GM10266 (cell line): ENCODE data around the gene RSPH6A.
A peak's percentile ranks its signal among the peaks of the same experiment; 100 is the strongest.

Experiments
- DNase-seq: peaks from one replicate; pipeline ENCODE4 v3.0.0; 2012; ENCODE audit errors: extremely low spot score
- TF ChIP-seq, protein P1 (sequence below): IDR thresholded peaks from 2 replicates; pipeline ENCODE4 v1.5.1; 2012; ENCODE audit warnings: mild to moderate bottlenecking, low read depth; ENCODE audit not compliant: control insufficient read depth, insufficient read depth; ENCODE audit errors: missing control alignments

RSPH6A gene

DNA sequence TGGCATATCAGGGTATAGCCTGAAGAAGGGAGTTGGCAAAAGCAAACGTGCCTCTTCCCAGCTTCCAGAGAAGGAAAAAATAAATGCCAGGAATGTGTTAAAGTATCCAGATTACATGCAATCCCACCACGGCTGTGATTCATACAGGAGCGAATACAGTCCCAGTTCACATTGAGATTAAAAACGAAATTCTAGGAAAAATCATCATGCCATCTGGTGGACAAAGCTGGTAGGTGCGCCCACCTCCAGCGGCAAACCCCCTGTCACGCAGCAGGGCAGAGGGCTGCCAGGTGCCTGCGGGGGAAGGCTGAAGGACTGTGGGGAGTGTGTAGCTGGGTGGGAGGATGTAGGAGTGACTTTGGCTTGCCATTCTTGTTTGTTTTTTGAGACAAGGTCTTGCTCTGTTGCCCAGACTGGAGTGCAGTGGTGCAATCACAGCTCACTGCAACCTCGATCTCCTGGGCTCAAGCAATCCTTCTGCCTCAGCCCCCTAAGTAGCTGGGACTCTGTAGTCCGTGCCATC is 16.1 kb downstream of the RSPH6A start:
- TF ChIP-seq, protein P1, sequence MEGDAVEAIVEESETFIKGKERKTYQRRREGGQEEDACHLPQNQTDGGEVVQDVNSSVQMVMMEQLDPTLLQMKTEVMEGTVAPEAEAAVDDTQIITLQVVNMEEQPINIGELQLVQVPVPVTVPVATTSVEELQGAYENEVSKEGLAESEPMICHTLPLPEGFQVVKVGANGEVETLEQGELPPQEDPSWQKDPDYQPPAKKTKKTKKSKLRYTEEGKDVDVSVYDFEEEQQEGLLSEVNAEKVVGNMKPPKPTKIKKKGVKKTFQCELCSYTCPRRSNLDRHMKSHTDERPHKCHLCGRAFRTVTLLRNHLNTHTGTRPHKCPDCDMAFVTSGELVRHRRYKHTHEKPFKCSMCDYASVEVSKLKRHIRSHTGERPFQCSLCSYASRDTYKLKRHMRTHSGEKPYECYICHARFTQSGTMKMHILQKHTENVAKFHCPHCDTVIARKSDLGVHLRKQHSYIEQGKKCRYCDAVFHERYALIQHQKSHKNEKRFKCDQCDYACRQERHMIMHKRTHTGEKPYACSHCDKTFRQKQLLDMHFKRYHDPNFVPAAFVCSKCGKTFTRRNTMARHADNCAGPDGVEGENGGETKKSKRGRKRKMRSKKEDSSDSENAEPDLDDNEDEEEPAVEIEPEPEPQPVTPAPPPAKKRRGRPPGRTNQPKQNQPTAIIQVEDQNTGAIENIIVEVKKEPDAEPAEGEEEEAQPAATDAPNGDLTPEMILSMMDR, result peak; percentile 81
- peak; percentile 79 for DNase-seq

DNA sequence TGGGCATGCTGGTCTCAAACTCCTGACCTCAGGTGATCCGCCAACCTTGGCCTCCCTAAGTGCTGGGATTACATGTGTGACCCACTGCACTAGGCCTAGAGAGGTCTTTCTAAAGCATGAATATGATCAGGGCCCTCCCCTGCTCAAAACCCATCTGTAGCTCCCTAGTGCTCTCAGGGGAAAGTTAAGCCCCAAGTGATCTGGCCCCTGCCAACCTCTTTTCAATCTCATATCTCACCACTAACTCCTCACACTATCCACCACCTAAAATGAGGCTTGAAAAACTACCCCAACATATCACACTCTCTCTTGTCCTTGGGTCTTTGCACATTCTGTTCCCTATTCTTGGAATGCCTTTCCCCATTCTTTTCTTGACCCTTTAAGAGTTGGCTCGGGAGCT is 20.5 kb downstream of the RSPH6A start:
- DNase-seq, result no peak
- TF ChIP-seq, protein P1, result no peak

- TF ChIP-seq, protein P1, result no peak
- no peak for DNase-seq
Observed at GRCh38 chr19:45793876-45794275, 21.2 kb downstream of the RSPH6A start.

DNA sequence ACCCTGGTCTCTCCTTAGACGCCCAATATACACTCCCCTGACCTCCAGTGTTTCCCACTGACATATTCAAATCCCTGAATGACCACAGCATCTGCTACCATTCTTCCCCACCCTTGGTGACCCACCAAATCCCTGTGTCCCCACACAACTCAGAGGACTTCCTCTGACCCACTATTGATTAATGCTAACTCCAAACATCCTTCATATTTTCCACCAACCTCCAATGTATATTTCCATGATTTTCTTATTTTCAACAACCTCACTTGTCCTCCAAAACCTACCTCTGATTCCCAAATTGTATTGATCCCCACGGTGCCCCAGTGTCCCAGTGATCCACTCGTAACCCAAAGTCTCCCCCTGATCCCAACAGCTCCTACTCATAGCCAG is 21.9 kb downstream of the RSPH6A start:
- DNase-seq, result no peak
- TF ChIP-seq, protein P1, result no peak

GRCh38 chr19:45792470-45793177 is 22.5 kb downstream of the RSPH6A start, which contains the start of gene DMWD:
TSS of gene DMWD (minus strand) at chr19:45792845. CDS start at chr19:45792756, 89 bp downstream.
- TF ChIP-seq, protein P1, result no peak
- peak; percentile 99 for DNase-seq

DNA sequence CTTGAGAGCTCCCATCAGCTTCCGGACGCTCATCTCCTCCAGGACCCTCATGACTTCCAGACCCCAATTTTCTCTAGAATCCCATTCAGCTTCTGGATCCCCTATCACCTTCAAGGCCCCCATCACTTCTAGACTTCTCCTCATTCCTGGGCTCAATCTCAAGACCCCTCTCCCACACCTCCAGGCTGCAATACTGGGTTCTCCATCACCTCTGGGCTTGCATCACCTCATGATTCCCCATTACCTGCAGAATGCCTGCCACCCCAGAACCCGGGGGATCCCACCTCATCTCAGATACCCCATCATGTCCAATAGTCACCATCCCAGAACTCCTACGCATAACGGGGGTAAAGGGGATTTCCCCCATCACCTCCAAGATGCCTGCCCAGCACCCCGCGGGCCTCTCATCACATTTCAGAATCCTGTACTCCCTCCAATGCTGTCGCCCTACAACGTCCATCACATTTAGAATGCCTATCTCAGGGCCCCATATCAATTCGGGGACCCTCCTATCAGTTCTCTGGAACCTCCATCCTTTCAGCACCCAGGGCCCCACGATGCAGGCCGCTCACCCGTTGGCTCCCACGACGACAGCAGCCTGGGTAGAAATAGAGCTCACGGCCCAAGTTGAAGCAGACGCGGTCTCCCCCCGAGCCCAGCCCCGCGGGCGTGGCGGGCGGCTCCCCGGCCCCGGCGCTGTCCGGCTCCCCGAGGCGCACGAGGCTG is 23.2 kb downstream of the RSPH6A start:
- peak; percentile 32 for DNase-seq
- TF ChIP-seq, protein P1, result no peak

DNA sequence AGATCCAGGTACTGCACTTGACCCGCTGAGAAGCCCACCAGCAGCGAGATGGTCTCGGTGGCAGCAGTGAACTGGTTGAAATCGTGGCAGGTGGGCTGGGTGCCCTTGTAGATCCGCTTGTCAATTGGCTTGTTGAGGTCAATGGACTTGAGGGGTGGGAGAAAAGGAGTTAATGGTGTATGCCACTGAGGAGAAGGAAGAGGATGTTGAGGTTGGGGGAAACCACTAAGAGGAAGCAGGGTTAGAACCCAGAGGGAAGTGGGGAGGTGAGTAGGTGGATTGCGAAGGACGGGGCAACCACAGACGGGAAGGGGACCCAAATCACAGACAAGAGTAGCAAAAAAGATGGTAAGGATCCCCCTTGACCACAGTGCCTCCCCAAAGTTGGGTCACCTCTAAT is 24.2 kb downstream of the RSPH6A start:
- no peak for DNase-seq

More for the DNA sequence above, 24.2 kb downstream of the RSPH6A start:
- TF ChIP-seq, protein P1, result no peak
